Vagina (tissue), 2 donors: ENCODE measurements around the gene FCHSD2.

Experiments
- CTCF ChIP-seq, 3 experiments: fragments of 450-650 bp in 2 of 3; fragments of 200-600 bp in 1 of 3; sonication (generic) in 1 of 3; IDR thresholded peaks; one replicate each; pipeline ENCODE4 v1.5.1; 2017 to 2019; ENCODE audit warnings: antibody characterized with exemption in 3 of 3, mild to moderate bottlenecking in 2 of 3, moderate library complexity in 2 of 3
- POLR2A ChIP-seq, 2 donors: fragments of 450-650 bp; IDR thresholded peaks; one replicate each; pipeline ENCODE4 v1.6.1; 2017; ENCODE audit warnings: antibody characterized with exemption in 2 of 2, mild to moderate bottlenecking in 2 of 2, moderate library complexity in 2 of 2
- POLR2AphosphoS5 ChIP-seq, 2 donors: sonication (generic); formaldehyde crosslinking; IDR thresholded peaks; one replicate each; pipeline ENCODE4 v1.9.0; 2017; ENCODE audit warnings: antibody characterized with exemption in 2 of 2, mild to moderate bottlenecking in 2 of 2, low read depth in 1 of 2; ENCODE audit not compliant: insufficient read depth in 1 of 2

GRCh38 chr11:73078631-73079030 lies 63.5 kb downstream of the FCHSD2 start:
- TF ChIP-seq CTCF (IDR thresholded peaks at IDR 0.05), result no peak
- no peak for TF ChIP-seq POLR2A (IDR thresholded peaks at IDR 0.05)
- TF ChIP-seq POLR2AphosphoS5 (IDR thresholded peaks at IDR 0.05; ENCODE audit: insufficient read depth in 1 of 2, low read depth in 1 of 2), result no peak
